K562 (cell line): ENCODE data around the gene RCOR2. TPM values are rescaled to one million over a fixed set of nuclear protein-coding genes. Genes with fewer than 3 reads are reported as not detected.

Experiments used
- ATAC-seq: fragments of 200-7000 bp; cut with Tn5 transposase; 3 replicates; pipeline ENCODE4 v1.9.1; 2020; ENCODE audit warnings: moderate library complexity
- BruUV-seq: library from RNA; stranded (reverse); fragments of 400-500 nt; replicated peaks from 2 replicates; lab custom pipeline; 2021; lab: Mats Ljungman, UMichigan
- CTCF ChIA-PET: fragments of 300-600 bp; formaldehyde crosslinking; extraction: SDS; loops from one replicate; lab custom pipeline; 2021; ENCODE audit warnings: low intra/inter-chr PET ratio; lab: Yijun Ruan, JAX
- POLR2A ChIA-PET: fragments of 300-600, 350-650 bp; sonication (Branson Sonifier 250); formaldehyde crosslinking; extraction: SDS; loops from one replicate; lab custom pipeline; 2021; ENCODE audit warnings: antibody characterized with exemption, inconsistent platforms; lab: Yijun Ruan, JAX
- DNase-seq, 4 experiments: peaks; one replicate each; pipeline versions ENCODE4 v3.0.0 to v3.0.0-alpha.2; 2011 to 2018; ENCODE audit warnings: low spot score in 3 of 4, mixed read lengths in 3 of 4; ENCODE audit errors: extremely low read depth in 1 of 4
- FAIRE-seq: peaks from 2 replicates; lab custom pipeline; 2011; peaks lifted over from hg19 to GRCh38; lab: Jason Lieb, UNC
- H2AFZ ChIP-seq: 2 replicates; pipeline ENCODE4 v1.6.0; 2011; ENCODE audit warnings: low read depth, low read length, control low read depth, inconsistent platforms
- H3K27ac ChIP-seq: fragments of 200-600 bp; 3 replicates; pipeline ENCODE4 v1.8.0; 2011; ENCODE audit warnings: low read depth, mild to moderate bottlenecking, control low read depth, inconsistent platforms, low read length, moderate library complexity, mixed read lengths; ENCODE audit errors: extremely low read depth
- H3K27me3 ChIP-seq, 2 experiments: fragments of 300-600 bp in 1 of 2; 2 replicates in 1 of 2; 3 replicates in 1 of 2; pipeline versions ENCODE4 v1.6.0 to v1.8.0; 2011; ENCODE audit warnings: inconsistent platforms in 2 of 2, low read length in 2 of 2, mild to moderate bottlenecking in 1 of 2, mixed read lengths in 1 of 2, moderate library complexity in 1 of 2; ENCODE audit not compliant: control insufficient read depth in 2 of 2, insufficient read depth in 2 of 2
- H3K36me3 ChIP-seq: fragments of 300-600 bp; 3 replicates; pipeline ENCODE4 v1.8.0; 2011; ENCODE audit warnings: mild to moderate bottlenecking, low read length, inconsistent platforms; ENCODE audit not compliant: control insufficient read depth, insufficient read depth
- H3K4me1 ChIP-seq, 2 experiments: fragments of 200-600 bp in 1 of 2; replicated peaks in 1 of 2; 2 replicates in 1 of 2; 3 replicates in 1 of 2; pipeline versions ENCODE4 v1.5.1 to v1.8.0; 2011; ENCODE audit warnings: inconsistent platforms in 2 of 2, low read length in 2 of 2, mild to moderate bottlenecking in 1 of 2, mixed read lengths in 1 of 2, moderate library complexity in 1 of 2; ENCODE audit not compliant: control insufficient read depth in 2 of 2, insufficient read depth in 2 of 2
- H3K4me2 ChIP-seq: 2 replicates; pipeline ENCODE4 v1.6.1; 2011; ENCODE audit warnings: low read length, control low read depth, inconsistent platforms, mixed read lengths; ENCODE audit not compliant: insufficient read depth
- H3K4me3 ChIP-seq: fragments of 200-600 bp; sonication (generic), shearing (Covaris generic); 2 replicates; pipeline ENCODE4 v1.5.1; 2016; ENCODE audit warnings: control low read depth, inconsistent platforms
- H3K79me2 ChIP-seq: fragments of 200-600 bp; 3 replicates; pipeline ENCODE4 v1.8.0; 2011; ENCODE audit warnings: low read length, inconsistent platforms; ENCODE audit not compliant: control insufficient read depth, insufficient read depth
- H3K9ac ChIP-seq, 2 experiments: 2 replicates each; pipeline versions ENCODE4 v1.6.0 to v1.6.1; 2011; ENCODE audit warnings: low read depth in 2 of 2, low read length in 2 of 2, control low read depth in 1 of 2, inconsistent platforms in 1 of 2, mild to moderate bottlenecking in 1 of 2, mixed read lengths in 1 of 2; ENCODE audit not compliant: insufficient read depth in 1 of 2
- H3K9me1 ChIP-seq: one replicate; pipeline ENCODE4 v1.6.0; 2011; ENCODE audit warnings: inconsistent platforms, mild to moderate bottlenecking, low read length, moderate library complexity; ENCODE audit not compliant: control insufficient read depth, insufficient read depth
- H3K9me3 ChIP-seq: replicated peaks from 2 replicates; pipeline ENCODE4 v1.5.1; 2011; ENCODE audit warnings: low read depth, low read length, inconsistent platforms; ENCODE audit not compliant: control insufficient read depth, insufficient read depth
- H4K20me1 ChIP-seq: replicated peaks from 2 replicates; pipeline ENCODE4 v1.6.1; 2011; ENCODE audit warnings: low read length, inconsistent platforms, mixed read lengths; ENCODE audit not compliant: control insufficient read depth, insufficient read depth
- FOXP1 ChIP-seq: sonication (generic); formaldehyde crosslinking; IDR thresholded peaks from 2 replicates; pipeline ENCODE4 v1.8.0; 2022; ENCODE audit warnings: mild to moderate bottlenecking, missing genetic modification reagents
- HIVEP1 ChIP-seq: fragments of 250-450 bp; sonication (Bioruptor Pico); IDR thresholded peaks from 2 replicates; pipeline ENCODE4 v1.4.0; 2020; ENCODE audit warnings: mild to moderate bottlenecking
- JUNB ChIP-seq: fragments of 450-650 bp; formaldehyde crosslinking; conservative IDR thresholded peaks from 2 replicates; pipeline ENCODE4 v1.4.0; 2020; ENCODE audit warnings: mild to moderate bottlenecking
- KAT8 ChIP-seq: fragments of 450-650 bp; IDR thresholded peaks from 2 replicates; pipeline ENCODE4 v1.6.1; 2016; ENCODE audit warnings: low read depth, mild to moderate bottlenecking
- NEUROD1 ChIP-seq: fragments of 150-350 bp; IDR thresholded peaks from 2 replicates; pipeline ENCODE4 v1.6.1; 2014; ENCODE audit warnings: borderline replicate concordance, low read length, low read depth; ENCODE audit not compliant: partially characterized antibody
- RBM14 ChIP-seq: fragments of 200-400 bp; formaldehyde crosslinking; IDR thresholded peaks from 2 replicates; pipeline ENCODE4 v1.6.1; 2018; ENCODE audit warnings: low read depth, mild to moderate bottlenecking, low read length, moderate library complexity, borderline replicate concordance; ENCODE audit not compliant: insufficient read depth
- SIN3B ChIP-seq: fragments of 450-650 bp; IDR thresholded peaks from 2 replicates; pipeline ENCODE4 v1.6.1; 2017; ENCODE audit warnings: low read depth, mild to moderate bottlenecking, moderate library complexity
- SMARCB1 ChIP-seq: IDR thresholded peaks from 2 replicates; pipeline ENCODE4 v1.6.1; 2011; ENCODE audit warnings: improper control_type of control experiment, low read depth; ENCODE audit not compliant: insufficient read length
- SPI1 ChIP-seq: IDR thresholded peaks from 2 replicates; pipeline ENCODE4 v1.6.1; 2011; ENCODE audit warnings: low read depth, low read length, control low read depth, borderline replicate concordance
- TBL1XR1 ChIP-seq, 2 experiments: IDR thresholded peaks; 2 replicates each; pipeline ENCODE4 v1.6.1; 2012; ENCODE audit warnings: improper control_type of control experiment in 2 of 2, low read length in 2 of 2, mild to moderate bottlenecking in 1 of 2
- TCF3 ChIP-seq: sonication (generic); formaldehyde crosslinking; IDR thresholded peaks from 2 replicates; pipeline ENCODE4 v1.4.0; 2020; ENCODE audit warnings: mild to moderate bottlenecking, missing genetic modification reagents
- ZFP91 ChIP-seq: sonication (generic); formaldehyde crosslinking; IDR thresholded peaks from 2 replicates; pipeline ENCODE4 v1.8.0; 2022; ENCODE audit warnings: mild to moderate bottlenecking, missing genetic modification reagents
- ZNF140 ChIP-seq: fragments of 250-450 bp; sonication (Bioruptor Pico); IDR thresholded peaks from 2 replicates; pipeline ENCODE4 v1.8.0; 2021; ENCODE audit warnings: moderate library complexity, mild to moderate bottlenecking, inconsistent platforms
- ZNF830 ChIP-seq: fragments of 250-450 bp; sonication (Bioruptor Pico); IDR thresholded peaks from 2 replicates; pipeline ENCODE4 v1.5.0; 2021; ENCODE audit warnings: mild to moderate bottlenecking
- WGBS: fragments of 100-300 bp; shearing (Covaris generic); methylation state at CpG from one replicate; pipeline ENCODE4 v1.1.6; 2016; ENCODE audit warnings: low coverage, mixed read lengths; ENCODE audit not compliant: insufficient coverage; ENCODE audit errors: missing lambda C conversion rate; 5-methylcytosine and 5-hydroxymethylcytosine counted together
- in situ Hi-C: fragments of 300-500 bp; cut with MboI; formaldehyde crosslinking; loops from 4 replicates; pipeline ENCODE4 v1.15.0; 2018; ENCODE audit warnings: inconsistent platforms, mixed read lengths
- intact Hi-C: fragments of 100-400 bp; cut with micrococcal nuclease; formaldehyde crosslinking; loops from 2 replicates; pipeline ENCODE4 v1.14.2; 2022
- polyA plus RNA-seq, 8 experiments: library from polyadenylated mRNA; depleted of rRNA in 4 of 8; stranded (reverse) in 5 of 8; unstranded in 3 of 8; fragments of >200 nt; fragmentation: Nextera tagmentation in 2 of 8; fragmentation: Illumina TruSeq in 1 of 8; extraction: Ambion mirVana in 2 of 8; extraction: Trizol in 1 of 8; gene quantifications; 2 replicates each; pipeline versions ENCODE4 v1.2.1 to v1.2.3, GENCODE V29; 2011 to 2014; ENCODE audit warnings: inconsistent platforms in 1 of 8, missing spikeins in 1 of 8
- total RNA-seq, 7 experiments: library from RNA; depleted of rRNA in 6 of 7; stranded (reverse); fragments of >200 nt in 6 of 7; fragmentation: Illumina TruSeq in 2 of 7; extraction: Trizol in 2 of 7; gene quantifications; 2 replicates each; pipeline versions ENCODE4 v1.2.1 to v1.2.3, GENCODE V29; 2011 to 2021; ENCODE audit warnings: low replicate concordance in 1 of 7

Gene RCOR2
- total and polyA plus RNA-seq, 9 of the 15 experiments (the other 6 are each of a cell fraction or from before 2014, with no cell fraction given): 0.04 to 6.5 (median 2.5) TPM; not detected in 1

GRCh38 chr11:63940786-63941185 is 23.8 kb upstream of the RCOR2 start:
- DNase-seq (no peak), ATAC-seq (no peak), FAIRE-seq (peak; percentile 81)
- TSS peak; percentile 57 for BruUV-seq
- Histone ChIP-seq H3K36me3 (peaks cover 42% of the 10 kb centered on the region), H3K4me2 (no peak overlapping the region), H3K4me3 (no peak overlapping the region), H3K9me3 (no peaks in the 10 kb centered on the region), H3K4me1 (peaks cover 54 to 59% of the 10 kb centered on the region in 2 experiments), H4K20me1 (peaks cover 13% of the 10 kb centered on the region; the same call in 1 of the 2 replicates), H3K9me1 (peaks cover 4% of the 10 kb centered on the region), H3K9ac (peak overlapping the region; percentile 9 to 15; a peak in 1 of 4 replicates), H3K27ac (peak overlapping the region; percentile 31; the same call in 2 of the 3 replicates), H3K27me3 (no peaks in the 10 kb centered on the region), H3K79me2 (peaks cover 67% of the 10 kb centered on the region), H2AFZ (no peak overlapping the region)
- ChIA-PET POLR2A (no interaction called here), CTCF (interaction anchor here (0.6 to 1.5 kb wide), 2 partner anchors 23 to 102 kb away, joined by 4 to 6 read pairs; partner anchors contain the start of gene MARK2)
- TF ChIP-seq ZNF830 (no peak), TBL1XR1 (IDR thresholded peaks at IDR 0.05; ENCODE audit: low read length in 2 of 2) (no peak), FOXP1 (CRISPR knock-in tag) (no peak), JUNB (no peak), NEUROD1 (no peak), SMARCB1 (no peak), RBM14 (no peak), TCF3 (CRISPR knock-in tag) (no peak), SIN3B (no peak), ZFP91 (CRISPR knock-in tag) (no peak), HIVEP1 (CRISPR knock-in tag) (no peak), ZNF140 (CRISPR knock-in tag) (0 out of 2 replicates have a peak, but pooled peaks have one; percentile 11), KAT8 (0 out of 2 replicates have a peak, but pooled peaks have one; percentile 34), SPI1 (peak; percentile 48; the same call in 1 of the 2 replicates)
- in situ Hi-C loops (loop anchor here (10.0 kb wide), 1 partner anchor 106 kb away; the partner anchor contains the start of gene MARK2), intact Hi-C loops (no loop called here)
- WGBS: 55% methylated on average over 6 of the region's 6 CpGs
